Activated T-cell treated with anti-CD3 and anti-CD28 coated beads, Interleukin-2, amount 50 U/mL, for 24 hours (primary cell): ENCODE measurements around the gene FOXA3.

Source experiments
- DNase-seq: peaks from one replicate; pipeline ENCODE4 v3.0.0-alpha.2; 2020
- H3K27ac Mint-ChIP-seq: 2 replicates; pipeline ENCODE4 v1.8.0; 2020; ENCODE audit warnings: mild to moderate bottlenecking, mixed read lengths
- H3K27me3 Mint-ChIP-seq: 2 replicates; pipeline ENCODE4 v1.8.0; 2020; ENCODE audit warnings: mixed read lengths
- H3K36me3 Mint-ChIP-seq: 2 replicates; pipeline ENCODE4 v1.8.0; 2020; ENCODE audit warnings: low read depth, mixed read lengths
- H3K4me1 Mint-ChIP-seq: 2 replicates; pipeline ENCODE4 v1.8.0; 2020; ENCODE audit warnings: low read depth, mixed read lengths
- H3K4me3 Mint-ChIP-seq: 2 replicates; pipeline ENCODE4 v1.8.0; 2020; ENCODE audit warnings: mild to moderate bottlenecking, moderate library complexity, mixed read lengths
- H3K9me3 Mint-ChIP-seq: 2 replicates; pipeline ENCODE4 v1.8.0; 2020; ENCODE audit warnings: mixed read lengths

The FOXA3 gene

GRCh38 chr19:45902651-45903625 is 38.8 kb downstream of the FOXA3 start:
- DNase-seq: peak; percentile 100
- no peaks in the 10 kb centered on the region for H3K27me3 Mint-ChIP-seq
- H3K4me1 Mint-ChIP-seq: peaks cover 24% of the 10 kb centered on the region
- H3K9me3 Mint-ChIP-seq: no peaks in the 10 kb centered on the region
- peak overlapping the region; percentile 87 for H3K4me3 Mint-ChIP-seq
- peaks cover 28% of the 10 kb centered on the region for H3K36me3 Mint-ChIP-seq
- peak overlapping the region; percentile 92 for H3K27ac Mint-ChIP-seq

- no peaks in the 10 kb centered on the region for H3K9me3 Mint-ChIP-seq
- peaks cover 11% of the 10 kb centered on the region for H3K36me3 Mint-ChIP-seq
- H3K27ac Mint-ChIP-seq: no peak overlapping the region
- no peak overlapping the region for H3K4me3 Mint-ChIP-seq
- H3K27me3 Mint-ChIP-seq: no peaks in the 10 kb centered on the region
- no peak for DNase-seq
- H3K4me1 Mint-ChIP-seq: peaks cover 21% of the 10 kb centered on the region
Measured at GRCh38 chr19:45905011-45905410, 40.9 kb downstream of the FOXA3 start.

GRCh38 chr19:45906221-45906620 is 42.1 kb downstream of the FOXA3 start:
- no peak overlapping the region for H3K4me3 Mint-ChIP-seq
- H3K36me3 Mint-ChIP-seq: peaks cover 3% of the 10 kb centered on the region
- no peak overlapping the region for H3K27ac Mint-ChIP-seq
- H3K9me3 Mint-ChIP-seq: no peaks in the 10 kb centered on the region
- no peak for DNase-seq
- peaks cover 12% of the 10 kb centered on the region for H3K4me1 Mint-ChIP-seq
- H3K27me3 Mint-ChIP-seq: peaks cover 4% of the 10 kb centered on the region

GRCh38 chr19:45908956-45909355 is 44.8 kb downstream of the FOXA3 start:
- H3K36me3 Mint-ChIP-seq: no peaks in the 10 kb centered on the region
- no peak overlapping the region for H3K27ac Mint-ChIP-seq
- H3K9me3 Mint-ChIP-seq: no peaks in the 10 kb centered on the region
- H3K4me3 Mint-ChIP-seq: no peak overlapping the region
- H3K27me3 Mint-ChIP-seq: peaks cover 22% of the 10 kb centered on the region
- no peak for DNase-seq
- peaks cover under 1% of the 10 kb centered on the region for H3K4me1 Mint-ChIP-seq

GRCh38 chr19:45911291-45911690 is 47.2 kb downstream of the FOXA3 start:
- no peak for DNase-seq
- H3K27me3 Mint-ChIP-seq: peaks cover 29% of the 10 kb centered on the region
- no peaks in the 10 kb centered on the region for H3K9me3 Mint-ChIP-seq
- no peak overlapping the region for H3K27ac Mint-ChIP-seq
- no peaks in the 10 kb centered on the region for H3K4me1 Mint-ChIP-seq
- no peaks in the 10 kb centered on the region for H3K36me3 Mint-ChIP-seq
- H3K4me3 Mint-ChIP-seq: no peak overlapping the region

- Mint-ChIP-seq H3K4me1 (peaks cover 6% of the 10 kb centered on the region), H3K27ac (no peak within 1 kb of the TSS), H3K27me3 (peaks cover 38% of the 10 kb centered on the region), H3K36me3 (no peaks in the 10 kb centered on the region), H3K9me3 (no peaks in the 10 kb centered on the region), H3K4me3 (no peak within 1 kb of the TSS)
- no peak for DNase-seq
Measured at GRCh38 chr19:45913874-45914830, 50.0 kb downstream of the FOXA3 start, which contains the start of gene NANOS2. TSS of gene NANOS2 (minus strand) at chr19:45914778. CDS start at chr19:45914693, 85 bp downstream.

GRCh38 chr19:45917421-45918091 is 53.4 kb downstream of the FOXA3 start:
- no peak overlapping the region for H3K27ac Mint-ChIP-seq
- no peak overlapping the region for H3K4me3 Mint-ChIP-seq
- H3K36me3 Mint-ChIP-seq: no peaks in the 10 kb centered on the region
- peaks cover 6% of the 10 kb centered on the region for H3K4me1 Mint-ChIP-seq
- DNase-seq: no peak
- peaks cover 37% of the 10 kb centered on the region for H3K27me3 Mint-ChIP-seq
- no peaks in the 10 kb centered on the region for H3K9me3 Mint-ChIP-seq

- H3K27me3 Mint-ChIP-seq: peaks cover 26% of the 10 kb centered on the region
- no peak for DNase-seq
- no peaks in the 10 kb centered on the region for H3K9me3 Mint-ChIP-seq
- H3K27ac Mint-ChIP-seq: no peak overlapping the region
- H3K4me3 Mint-ChIP-seq: no peak overlapping the region
- no peaks in the 10 kb centered on the region for H3K36me3 Mint-ChIP-seq
- H3K4me1 Mint-ChIP-seq: peaks cover 6% of the 10 kb centered on the region
Measured at GRCh38 chr19:45918721-45919120, 54.6 kb downstream of the FOXA3 start.

GRCh38 chr19:45919678-45920077 is 55.6 kb downstream of the FOXA3 start:
- no peak for DNase-seq
- H3K27me3 Mint-ChIP-seq: peaks cover 24% of the 10 kb centered on the region
- H3K4me1 Mint-ChIP-seq: peaks cover 6% of the 10 kb centered on the region
- no peaks in the 10 kb centered on the region for H3K9me3 Mint-ChIP-seq
- H3K4me3 Mint-ChIP-seq: no peak overlapping the region
- H3K36me3 Mint-ChIP-seq: no peaks in the 10 kb centered on the region
- H3K27ac Mint-ChIP-seq: no peak overlapping the region

GRCh38 chr19:45920458-45920857 is 56.3 kb downstream of the FOXA3 start:
- Mint-ChIP-seq H3K4me1 (peaks cover 6% of the 10 kb centered on the region), H3K27ac (no peak overlapping the region), H3K9me3 (no peaks in the 10 kb centered on the region), H3K4me3 (no peak overlapping the region), H3K36me3 (no peaks in the 10 kb centered on the region), H3K27me3 (peaks cover 21% of the 10 kb centered on the region)
- no peak for DNase-seq

GRCh38 chr19:45922281-45922680 is 58.2 kb downstream of the FOXA3 start:
- no peaks in the 10 kb centered on the region for H3K36me3 Mint-ChIP-seq
- no peak overlapping the region for H3K4me3 Mint-ChIP-seq
- no peak overlapping the region for H3K27ac Mint-ChIP-seq
- no peaks in the 10 kb centered on the region for H3K9me3 Mint-ChIP-seq
- H3K4me1 Mint-ChIP-seq: peaks cover 7% of the 10 kb centered on the region
- peaks cover 15% of the 10 kb centered on the region for H3K27me3 Mint-ChIP-seq
- no peak for DNase-seq
